HEK293T (cell line): ENCODE measurements around the gene ABCC2.

ENCODE experiments used
- BHLHE40 ChIP-seq: fragments of 450-650 bp; IDR thresholded peaks from 2 replicates; pipeline ENCODE4 v1.6.1; 2016; ENCODE audit warnings: mild to moderate bottlenecking, moderate library complexity, borderline replicate concordance
- ELF4 ChIP-seq: fragments of 450-650 bp; IDR thresholded peaks from 2 replicates; pipeline ENCODE4 v1.6.1; 2017; ENCODE audit warnings: antibody characterized with exemption
- FOXA1 ChIP-seq: fragments of 450-650 bp; IDR thresholded peaks from 2 replicates; pipeline ENCODE4 v1.6.1; 2016; ENCODE audit warnings: mild to moderate bottlenecking
- FOXK2 ChIP-seq: fragments of 450-650 bp; IDR thresholded peaks from 2 replicates; pipeline ENCODE4 v1.6.1; 2016; ENCODE audit warnings: mild to moderate bottlenecking
- FOXM1 ChIP-seq: fragments of 450-650 bp; IDR thresholded peaks from 2 replicates; pipeline ENCODE4 v1.6.1; 2017; ENCODE audit warnings: mild to moderate bottlenecking, borderline replicate concordance
- HDGF ChIP-seq: fragments of 450-650 bp; IDR thresholded peaks from 2 replicates; pipeline ENCODE4 v1.6.1; 2017; ENCODE audit warnings: antibody characterized with exemption, borderline replicate concordance
- L3MBTL2 ChIP-seq: fragments of 450-650 bp; conservative IDR thresholded peaks from 2 replicates; pipeline ENCODE4 v1.6.1; 2016; ENCODE audit warnings: mild to moderate bottlenecking
- LEF1 ChIP-seq: fragments of 450-650 bp; IDR thresholded peaks from 2 replicates; pipeline ENCODE4 v1.6.1; 2017; ENCODE audit warnings: mild to moderate bottlenecking, borderline replicate concordance
- NFRKB ChIP-seq: fragments of 450-650 bp; IDR thresholded peaks from 2 replicates; pipeline ENCODE4 v1.6.1; 2016; ENCODE audit warnings: mild to moderate bottlenecking, moderate library complexity
- SP1 ChIP-seq: fragments of 450-650 bp; IDR thresholded peaks from 2 replicates; pipeline ENCODE4 v1.6.1; 2017
- SUZ12 ChIP-seq: fragments of 450-650 bp; IDR thresholded peaks from 2 replicates; pipeline ENCODE4 v1.6.1; 2016; ENCODE audit warnings: mild to moderate bottlenecking
- TARDBP ChIP-seq: fragments of 450-650 bp; IDR thresholded peaks from 2 replicates; pipeline ENCODE4 v1.6.1; 2016
- TF ChIP-seq, protein P1 (sequence below): fragments of 450-650 bp; IDR thresholded peaks from 2 replicates; pipeline ENCODE4 v1.6.1; 2016

DNA sequence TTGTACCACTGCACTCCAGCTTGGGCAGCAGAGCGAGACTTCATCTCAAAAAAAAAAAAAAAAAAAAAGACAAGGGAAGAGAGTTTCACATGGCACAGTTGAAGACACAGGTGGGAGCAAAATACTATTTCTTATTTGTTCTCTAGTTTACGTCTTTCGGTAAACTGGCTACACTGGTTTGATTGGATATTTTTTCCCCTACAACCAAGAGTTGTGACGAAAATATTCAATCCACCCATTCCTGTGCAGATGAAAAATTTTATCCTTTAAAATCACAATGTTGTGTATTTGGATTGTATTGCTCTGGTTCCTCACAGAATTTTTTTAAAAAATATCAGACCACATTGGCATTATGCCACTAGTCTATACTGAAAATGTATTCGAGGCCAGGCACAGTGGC is 14.5 kb upstream of the ABCC2 start:
- TF ChIP-seq ELF4 (no peak), NFRKB (no peak), BHLHE40 (no peak), SP1 (no peak), TARDBP (no peak), SUZ12 (no peak), HDGF (no peak), FOXK2 (no peak), FOXA1 (no peak), LEF1 (no peak), L3MBTL2 (no peak), FOXM1 (no peak)
- TF ChIP-seq, protein P1, sequence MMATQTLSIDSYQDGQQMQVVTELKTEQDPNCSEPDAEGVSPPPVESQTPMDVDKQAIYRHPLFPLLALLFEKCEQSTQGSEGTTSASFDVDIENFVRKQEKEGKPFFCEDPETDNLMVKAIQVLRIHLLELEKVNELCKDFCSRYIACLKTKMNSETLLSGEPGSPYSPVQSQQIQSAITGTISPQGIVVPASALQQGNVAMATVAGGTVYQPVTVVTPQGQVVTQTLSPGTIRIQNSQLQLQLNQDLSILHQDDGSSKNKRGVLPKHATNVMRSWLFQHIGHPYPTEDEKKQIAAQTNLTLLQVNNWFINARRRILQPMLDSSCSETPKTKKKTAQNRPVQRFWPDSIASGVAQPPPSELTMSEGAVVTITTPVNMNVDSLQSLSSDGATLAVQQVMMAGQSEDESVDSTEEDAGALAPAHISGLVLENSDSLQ = no peak
